ENCODE results near the gene NHLRC4.
"Not testable (repeated sequence)": the region's sequence is repeated elsewhere in the genome, so short reads cannot be mapped to it uniquely, and the experiment has no call there.

NHLRC4 gene

DNA sequence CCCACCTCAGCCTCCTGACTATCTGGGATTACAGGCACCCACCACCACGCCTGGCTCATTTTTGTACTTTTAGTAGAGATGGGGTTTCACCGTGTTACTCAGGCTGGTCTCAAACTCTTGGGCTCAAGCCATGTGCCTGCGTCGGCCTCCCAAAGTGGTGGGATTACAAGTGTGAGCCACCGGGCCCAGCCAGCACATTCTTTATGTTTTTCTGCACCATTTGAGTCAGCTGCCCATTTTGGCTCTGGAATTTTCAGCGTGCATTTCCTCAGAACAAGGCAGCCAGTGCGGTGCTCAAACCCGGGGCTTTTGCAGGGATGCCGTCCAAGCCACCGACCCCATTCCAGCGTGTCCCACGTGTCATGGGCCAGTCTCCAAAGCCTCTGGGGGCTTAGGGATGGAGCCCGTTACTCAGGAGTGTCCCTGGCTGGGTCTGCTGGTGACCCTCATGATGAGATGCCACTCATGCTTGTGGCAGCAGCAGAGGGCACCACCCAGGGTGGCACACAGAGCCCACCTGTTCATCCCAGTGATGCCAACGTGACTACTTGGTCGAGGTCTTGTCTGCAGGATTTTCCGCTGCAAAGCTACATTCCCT, 19.3 kb downstream of the NHLRC4 start:
- FAIRE-seq: no peak

DNA sequence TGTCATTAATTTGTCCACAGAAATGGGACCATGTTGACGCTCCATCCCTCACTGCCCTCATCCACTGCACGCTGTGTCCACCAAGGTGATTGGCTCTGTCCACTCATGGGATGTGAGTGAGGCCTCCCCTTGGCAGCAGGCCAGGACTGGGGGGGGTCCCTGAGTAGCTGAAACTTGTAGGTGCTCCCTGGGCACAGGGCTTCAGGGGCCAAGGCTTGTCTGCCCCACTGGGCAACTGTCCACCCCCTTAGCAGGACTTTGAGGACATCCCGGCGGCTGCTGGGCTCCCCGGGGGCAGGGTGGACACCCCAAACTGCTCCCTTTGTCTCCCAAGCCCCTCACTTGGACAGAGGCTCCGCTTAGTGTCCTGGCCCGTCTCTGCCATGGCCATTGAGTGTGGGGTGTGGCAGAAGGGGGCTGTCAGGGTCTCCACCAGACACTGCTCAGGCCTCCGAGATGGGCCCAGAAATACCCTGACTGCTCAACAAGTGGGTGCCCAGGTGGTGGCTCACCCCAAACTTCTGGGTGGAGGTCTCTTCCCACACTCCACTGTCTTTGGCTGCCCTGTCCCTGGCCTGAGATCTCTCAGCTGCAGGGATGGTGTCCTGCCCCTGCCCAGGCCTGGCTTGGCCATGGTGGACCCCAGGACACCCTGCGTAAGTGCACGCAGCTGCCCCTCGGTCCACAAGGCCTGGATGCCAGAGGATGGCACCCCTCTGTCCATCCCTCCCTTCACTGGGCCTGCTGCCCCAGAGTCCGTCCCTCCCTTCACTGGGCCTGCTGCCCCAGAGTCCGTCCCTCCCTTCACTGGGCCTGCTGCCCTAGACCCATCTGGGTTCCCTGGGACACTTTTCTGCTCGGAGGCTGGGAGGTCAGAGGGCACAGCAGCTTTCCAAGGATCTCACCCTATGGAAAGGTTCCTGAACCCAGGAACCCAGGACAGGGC, 20.1 kb downstream of the NHLRC4 start:
- no peak for FAIRE-seq

DNA sequence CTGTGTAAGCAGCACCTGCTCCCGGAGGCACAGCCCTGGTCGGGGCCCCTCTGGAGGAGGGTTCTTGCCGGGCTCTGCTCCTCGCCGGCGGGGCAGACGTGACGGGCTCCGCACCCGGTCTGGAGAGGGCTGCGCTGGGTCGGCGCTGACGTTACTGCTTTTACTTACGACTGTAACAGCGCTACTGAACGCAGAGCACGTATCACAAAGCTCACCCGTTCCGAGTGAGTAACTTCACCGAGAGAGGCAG, 21.8 kb downstream of the NHLRC4 start:
- FAIRE-seq: no peak

DNA sequence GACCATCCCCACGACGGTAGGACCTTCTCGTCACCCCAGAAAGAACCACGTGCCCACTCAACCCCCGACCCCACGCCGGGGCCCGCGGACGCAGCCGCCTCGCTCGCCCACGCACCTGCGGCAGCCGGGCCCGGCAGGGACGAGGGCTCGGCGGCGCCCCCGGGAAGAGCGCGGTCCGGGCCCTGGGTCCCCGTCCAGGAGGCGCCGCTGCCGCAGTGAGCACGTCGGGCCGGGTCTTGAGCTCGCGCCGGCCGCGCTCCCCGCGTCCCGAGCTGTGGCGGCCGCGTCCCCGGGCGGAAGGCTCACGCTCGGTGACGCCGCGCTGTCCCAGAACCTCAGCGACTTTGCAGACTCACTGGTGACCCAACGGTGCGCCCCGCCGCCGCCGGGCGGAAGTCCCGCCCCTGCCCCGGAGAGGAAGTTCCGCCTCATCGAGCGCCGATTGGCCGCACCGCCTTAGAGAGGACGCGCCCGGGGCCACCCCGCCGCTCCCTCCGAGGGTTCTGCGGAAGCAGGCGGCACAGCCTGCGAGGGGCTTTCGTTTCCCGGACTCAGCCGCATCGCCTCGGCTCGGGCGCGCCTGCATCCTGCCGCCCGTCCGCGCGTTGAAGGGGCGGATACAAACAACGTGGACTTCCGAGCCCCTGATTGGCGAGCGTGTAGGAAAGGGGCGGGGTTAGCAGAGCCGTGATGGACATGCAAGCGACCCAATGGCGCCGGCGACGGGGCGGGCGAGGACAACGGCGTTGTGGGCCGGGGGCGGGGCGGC, 22.3 kb downstream of the NHLRC4 start:
- FAIRE-seq: no peak

DNA sequence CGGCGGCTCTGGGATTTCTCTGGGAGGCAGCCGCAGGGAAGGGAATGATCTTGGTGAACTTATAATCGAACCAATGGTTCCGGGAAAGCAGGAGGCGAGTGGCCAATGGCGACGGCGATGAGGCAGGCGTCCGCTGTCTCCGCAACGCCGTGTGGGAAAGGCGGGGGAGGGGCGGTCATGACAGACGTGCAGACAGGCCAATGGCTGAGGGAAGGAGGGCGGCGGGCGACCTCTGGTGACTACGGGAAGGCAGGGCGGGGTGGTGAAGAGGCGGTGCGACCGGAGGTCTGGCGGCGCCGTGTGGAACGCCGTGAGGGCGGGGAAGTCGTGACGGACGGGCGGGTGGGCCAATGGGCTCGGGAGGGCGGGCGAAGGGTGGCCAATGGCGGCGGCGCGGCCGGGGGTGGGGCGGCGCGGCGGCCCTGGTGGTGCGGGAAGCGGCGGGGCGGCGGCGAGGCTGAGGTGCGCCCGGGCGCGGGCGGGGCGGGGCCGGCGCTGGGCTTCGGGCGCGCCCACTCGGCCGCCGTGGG, 22.9 kb downstream of the NHLRC4 start, which contains the start of gene RAB40C:
TSS of gene RAB40C (plus strand) at position 409 of the 530 bp plus-strand sequence. CDS start 226 bp downstream, outside the sequence.
- FAIRE-seq: no peak

DNA sequence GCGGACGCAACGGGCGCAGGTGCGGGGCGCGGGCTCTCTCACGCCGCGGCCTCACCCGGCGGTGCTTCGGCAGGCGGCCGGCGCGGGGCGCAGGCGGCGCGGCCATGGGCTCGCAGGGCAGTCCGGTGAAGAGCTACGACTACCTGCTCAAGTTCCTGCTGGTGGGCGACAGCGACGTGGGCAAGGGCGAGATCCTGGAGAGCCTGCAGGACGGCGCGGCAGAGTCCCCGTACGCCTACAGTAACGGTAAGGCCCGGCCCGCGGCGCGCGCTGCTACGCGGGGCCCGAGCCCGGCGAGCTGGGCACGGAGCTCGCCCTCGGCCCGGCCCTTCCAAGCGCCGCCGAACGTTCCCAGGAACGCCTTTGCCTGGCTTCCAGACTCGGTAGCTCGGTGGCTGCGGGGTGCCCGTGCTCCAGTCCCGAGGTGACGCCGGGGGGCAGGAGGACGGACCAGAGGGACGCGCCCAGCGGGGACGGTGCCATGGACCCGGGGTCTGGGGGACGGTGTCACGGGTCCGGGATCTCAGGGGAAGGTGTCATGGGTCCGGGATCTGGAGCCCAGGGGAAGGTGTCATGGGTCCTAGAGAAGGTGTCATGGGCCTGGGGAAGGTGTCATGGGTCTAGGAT, 23.5 kb downstream of the NHLRC4 start:
- no peak for FAIRE-seq

DNA sequence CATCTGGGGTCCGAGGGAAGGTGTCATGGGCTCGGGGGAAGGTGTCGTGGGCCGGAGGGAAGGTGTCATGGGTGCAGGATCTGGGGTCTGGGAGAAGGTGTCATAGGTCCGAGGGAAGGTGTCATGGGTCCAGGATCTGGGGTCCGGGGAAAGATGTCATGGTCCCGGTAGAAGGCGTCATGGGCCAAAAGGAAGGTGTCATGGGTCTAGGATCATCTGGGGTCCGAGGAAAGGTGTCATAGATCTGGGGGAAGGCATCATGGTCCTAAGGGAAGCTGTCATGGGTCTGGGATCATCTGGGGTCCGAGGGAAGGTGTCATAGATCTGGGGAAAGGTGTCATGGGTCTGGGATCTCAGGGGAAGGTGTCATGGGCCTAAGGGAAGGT, 24.0 kb downstream of the NHLRC4 start:
- no peak for FAIRE-seq

DNA sequence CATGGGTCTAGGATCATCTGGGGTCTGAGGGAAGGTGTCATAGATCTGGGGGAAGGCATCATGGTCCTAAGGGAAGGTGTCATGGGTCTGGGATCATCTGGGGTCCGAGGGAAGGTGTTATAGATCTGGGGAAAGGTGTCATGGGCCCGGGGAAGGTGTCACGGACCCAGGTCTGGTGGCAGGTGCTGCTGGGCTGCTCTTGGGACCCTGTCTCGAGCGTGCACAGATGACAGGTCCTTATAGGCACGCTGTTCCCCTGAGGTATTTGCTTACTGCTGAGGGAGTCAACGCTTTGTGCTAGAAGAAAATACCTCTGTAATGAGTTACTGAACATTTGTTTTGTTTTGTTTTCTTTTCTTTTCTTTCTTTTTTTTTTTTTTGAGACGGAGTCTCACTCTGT, 24.4 kb downstream of the NHLRC4 start:
- no peak for FAIRE-seq

DNA sequence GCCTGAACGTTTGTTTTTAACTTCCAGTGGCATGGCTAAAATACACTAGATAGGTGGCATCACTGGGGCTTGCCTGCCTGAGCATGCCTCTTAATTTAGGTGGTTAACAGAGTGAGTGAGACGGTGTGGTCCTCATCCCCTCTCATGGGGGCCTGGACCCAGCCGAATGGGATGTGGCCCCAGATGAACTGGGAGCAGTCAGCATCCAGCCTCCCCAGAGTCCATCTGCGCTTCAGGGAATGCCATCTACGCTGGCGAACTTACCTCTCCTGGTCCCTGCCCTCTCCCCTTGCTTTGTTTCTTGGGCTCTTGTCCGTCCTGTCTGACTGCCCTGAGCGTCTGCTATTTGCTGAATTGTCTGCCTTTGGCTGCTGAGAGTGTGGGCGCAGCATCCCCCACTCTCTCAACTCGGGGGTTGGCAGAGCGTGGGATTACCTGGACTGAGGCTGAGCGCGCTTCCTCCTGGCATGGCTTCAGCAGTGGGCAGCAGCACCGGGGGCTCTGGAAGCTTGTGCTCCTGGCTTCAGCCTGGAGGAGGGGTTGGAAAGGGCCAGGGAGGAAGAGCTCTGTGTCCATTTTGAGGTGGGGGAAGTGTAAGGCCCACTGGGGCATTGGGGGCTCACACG, 25.2 kb downstream of the NHLRC4 start:
- no peak for FAIRE-seq

DNA sequence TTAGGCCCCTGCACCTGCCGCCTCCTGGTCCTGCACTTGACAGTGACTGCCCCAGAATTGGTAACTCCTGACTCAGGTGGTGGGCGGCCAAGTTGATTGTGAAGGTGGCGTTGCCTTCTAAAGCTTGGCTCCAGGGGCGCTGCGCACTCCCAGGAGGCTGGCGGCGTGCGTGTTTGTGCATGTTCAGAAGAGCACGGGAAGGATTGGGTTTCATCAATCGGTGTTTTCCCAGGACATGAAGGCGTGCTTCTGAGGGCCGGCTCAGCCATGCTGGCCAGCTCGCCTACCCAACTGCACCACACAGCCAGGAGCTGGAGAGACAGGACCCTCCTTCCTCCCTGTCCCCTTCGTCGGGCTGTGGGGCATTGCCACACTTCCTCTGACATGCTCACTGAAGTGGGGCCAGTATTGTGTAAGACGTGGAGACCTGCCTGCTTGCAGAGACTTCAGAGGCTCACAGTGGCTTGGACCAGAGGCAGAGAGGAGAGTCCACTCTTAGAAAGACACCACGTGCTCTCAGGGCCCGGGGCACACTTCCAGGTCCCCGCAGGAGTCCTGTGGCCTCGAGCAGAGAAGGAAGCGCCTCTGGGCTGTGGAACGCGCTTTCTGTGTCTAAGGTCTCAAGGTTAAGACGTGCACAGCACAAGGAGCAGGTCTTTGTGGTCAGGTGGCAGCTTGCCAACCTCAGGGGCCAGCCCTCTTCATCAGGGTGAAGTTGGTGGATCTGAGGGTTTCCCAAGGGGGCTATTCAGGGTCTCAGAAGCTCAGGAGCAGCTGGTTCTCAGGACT, 25.9 kb downstream of the NHLRC4 start:
- no peak for FAIRE-seq

DNA sequence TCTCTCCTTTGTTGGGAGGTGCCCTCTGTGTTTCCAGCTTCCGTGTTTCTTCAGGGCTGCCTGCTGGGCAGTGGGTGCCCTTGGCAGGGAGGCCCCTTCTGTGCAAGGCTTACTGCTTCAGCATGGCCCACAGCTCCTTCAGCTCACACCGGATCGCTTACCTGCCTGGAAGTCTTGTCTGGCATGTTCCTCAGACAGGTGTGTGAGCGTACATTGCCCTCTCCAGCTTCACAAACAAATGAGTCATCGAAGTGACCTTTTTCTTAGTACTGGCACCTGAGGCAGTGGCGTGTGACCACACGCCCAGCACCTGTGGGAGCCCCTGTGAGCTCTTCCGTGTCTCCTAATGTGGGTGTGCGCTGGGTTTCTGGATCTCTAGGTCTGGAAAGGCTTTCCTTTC, 26.6 kb downstream of the NHLRC4 start:
- no peak for FAIRE-seq

DNA sequence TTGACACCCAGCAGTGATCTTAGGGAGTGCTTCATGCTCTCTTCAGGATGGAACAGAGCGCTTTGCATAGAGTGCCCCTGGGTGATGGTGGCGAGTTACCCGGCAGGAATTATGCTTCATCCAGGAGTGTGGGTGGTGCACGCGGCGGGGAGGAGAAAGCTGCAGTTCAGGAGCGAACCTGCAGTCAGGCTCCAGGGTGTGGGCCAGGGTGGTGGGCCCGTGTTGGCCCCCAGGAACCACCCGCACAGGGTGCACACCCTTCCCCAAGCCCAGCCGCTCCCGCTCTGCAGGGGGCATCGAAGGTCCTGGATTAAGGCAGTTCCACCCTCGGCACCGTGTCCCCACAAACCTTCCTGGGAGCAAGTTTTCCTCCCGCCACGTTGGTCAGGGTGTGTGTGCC, 27.0 kb downstream of the NHLRC4 start:
- no peak for FAIRE-seq

DNA sequence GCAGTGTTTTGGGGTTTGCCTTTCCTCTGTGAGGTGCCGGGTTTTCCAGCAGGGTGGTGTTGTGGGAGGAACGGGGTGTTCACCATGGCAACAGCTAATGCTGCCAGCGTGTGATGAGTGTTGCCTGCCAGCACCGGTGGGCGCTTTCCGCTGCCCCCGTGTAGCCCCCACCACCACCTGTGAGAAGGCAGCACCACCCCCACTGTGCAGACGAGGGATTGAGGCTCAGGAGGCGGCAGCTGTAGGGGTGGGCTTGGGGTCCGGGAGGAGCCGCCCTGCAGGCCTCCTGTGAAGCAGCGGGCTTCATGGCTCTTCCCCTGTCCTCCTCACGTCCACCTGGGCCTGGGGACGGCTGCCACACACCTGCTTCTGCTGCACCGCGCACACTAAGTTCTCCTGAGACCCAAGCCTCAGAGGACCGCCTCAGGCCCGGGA, 28.3 kb downstream of the NHLRC4 start:
- no peak for FAIRE-seq

DNA sequence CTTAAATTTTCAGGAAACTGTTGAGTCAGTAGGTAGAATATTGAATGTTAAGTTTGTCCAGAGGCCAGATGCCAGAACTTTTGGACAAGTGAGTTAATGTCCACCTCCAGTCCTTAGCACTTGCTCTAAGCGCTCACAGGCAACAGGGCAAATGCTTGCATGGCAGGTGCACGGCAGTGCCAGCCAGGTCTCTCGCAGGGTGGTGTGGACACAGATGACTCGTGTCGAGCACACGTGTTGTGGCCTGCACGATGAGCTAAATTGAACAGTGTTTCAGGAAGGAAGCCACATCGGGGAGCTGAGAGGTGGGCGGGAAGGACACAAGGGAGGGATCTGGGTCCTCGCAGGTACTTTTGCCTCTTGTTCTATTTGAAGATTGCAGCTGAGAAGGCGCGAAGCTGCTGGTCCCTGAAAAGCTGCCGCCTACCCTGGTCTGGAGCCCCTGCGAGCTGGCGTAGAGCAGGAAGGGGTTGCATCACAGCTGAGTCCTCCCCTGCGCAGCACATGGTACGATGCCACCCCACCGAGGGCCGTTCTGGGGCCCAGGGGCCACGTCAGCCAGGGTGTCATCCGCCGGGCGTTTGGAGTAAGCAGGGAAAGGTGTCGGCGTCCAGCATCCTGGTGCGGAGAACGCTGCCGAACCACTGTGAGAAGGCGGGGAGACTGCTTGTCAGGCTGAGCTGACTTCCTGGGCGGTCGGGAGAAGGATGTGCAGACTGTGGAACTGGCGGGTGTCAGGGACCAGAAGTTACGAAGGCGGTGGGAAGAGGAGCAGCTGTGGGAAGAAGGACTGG, 29.3 kb downstream of the NHLRC4 start:
- no peak for FAIRE-seq

DNA sequence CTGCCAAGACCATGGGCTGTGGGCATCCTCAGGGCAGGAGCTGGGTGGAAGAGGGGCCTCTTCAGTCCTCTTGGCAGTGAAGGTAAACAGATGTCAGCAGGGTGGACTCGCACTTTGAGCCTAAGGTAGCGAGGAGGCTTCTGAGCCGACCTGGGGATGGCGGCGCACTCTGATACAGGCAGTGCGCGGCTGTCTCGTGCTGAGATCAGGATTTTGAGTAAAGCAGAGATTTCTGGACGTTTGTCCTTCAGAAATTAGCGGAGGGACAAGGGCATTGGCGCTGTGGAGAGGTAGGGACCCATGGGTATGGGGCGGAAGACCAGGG, 29.9 kb downstream of the NHLRC4 start:
- no peak for FAIRE-seq

DNA sequence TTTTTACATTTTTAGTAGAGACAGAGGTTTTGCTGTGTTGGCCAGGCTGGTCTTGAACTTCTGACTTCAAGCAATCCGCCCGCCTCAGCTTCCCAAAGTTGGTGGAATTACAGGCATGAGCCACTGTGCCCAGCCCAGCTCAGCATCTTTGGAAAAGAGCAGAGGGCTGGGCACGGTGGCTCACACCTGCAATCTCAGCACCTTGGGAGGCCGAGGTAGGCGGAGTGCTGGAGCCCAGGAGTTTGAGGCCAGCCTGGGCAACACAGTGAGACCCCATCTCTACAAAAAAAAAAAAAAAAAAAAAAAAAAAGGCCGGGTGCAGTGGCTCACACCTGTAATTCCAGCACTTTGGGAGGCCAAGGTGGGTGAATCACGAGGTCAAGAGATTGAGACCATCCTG, 30.9 kb downstream of the NHLRC4 start:
- not testable (repeated sequence) for FAIRE-seq

DNA sequence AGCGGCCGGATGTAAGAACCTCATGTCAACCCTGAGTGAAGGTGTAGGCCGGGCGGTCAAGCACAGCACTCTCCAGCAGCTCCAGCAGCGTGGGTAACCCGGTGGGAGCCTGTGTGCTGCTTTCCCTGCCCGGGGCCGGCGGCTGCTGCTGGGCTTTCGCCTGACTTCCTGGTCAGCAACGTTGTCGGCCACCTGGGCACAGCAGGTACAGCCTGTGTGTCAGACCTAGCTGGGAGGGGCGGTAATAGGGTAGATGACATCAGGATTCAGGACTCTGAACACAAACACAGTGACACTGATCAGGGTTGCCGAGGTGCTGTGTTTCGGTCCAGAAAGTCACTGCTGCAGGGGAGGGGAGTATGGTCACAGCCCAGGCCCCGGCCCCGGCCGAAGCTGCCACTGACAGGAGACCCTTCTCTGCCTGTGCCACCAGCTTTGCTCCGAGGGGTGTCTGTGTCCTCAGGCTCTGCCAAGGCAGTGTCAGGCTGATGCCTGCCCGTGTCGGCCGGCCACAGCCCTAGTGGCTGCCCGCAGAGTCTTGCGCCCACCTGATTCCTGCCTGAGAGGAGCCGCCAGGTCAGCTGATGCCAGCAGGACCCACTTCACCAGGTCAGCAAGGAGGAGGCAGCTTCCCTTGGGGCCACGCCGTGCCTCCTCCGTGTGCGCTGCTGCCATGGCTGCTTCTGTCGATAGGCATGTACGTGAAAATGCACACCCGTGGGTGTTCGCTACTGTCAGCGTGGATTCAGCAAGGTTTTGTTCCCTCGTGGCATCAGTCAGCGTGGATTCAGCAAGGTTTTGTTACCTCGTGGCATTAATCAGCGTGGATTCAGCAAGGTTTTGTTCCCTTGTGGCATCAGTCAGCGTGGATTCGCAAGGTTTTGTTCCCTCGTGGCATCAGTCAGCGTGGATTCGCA, 32.3 kb downstream of the NHLRC4 start:
- no peak for FAIRE-seq

DNA sequence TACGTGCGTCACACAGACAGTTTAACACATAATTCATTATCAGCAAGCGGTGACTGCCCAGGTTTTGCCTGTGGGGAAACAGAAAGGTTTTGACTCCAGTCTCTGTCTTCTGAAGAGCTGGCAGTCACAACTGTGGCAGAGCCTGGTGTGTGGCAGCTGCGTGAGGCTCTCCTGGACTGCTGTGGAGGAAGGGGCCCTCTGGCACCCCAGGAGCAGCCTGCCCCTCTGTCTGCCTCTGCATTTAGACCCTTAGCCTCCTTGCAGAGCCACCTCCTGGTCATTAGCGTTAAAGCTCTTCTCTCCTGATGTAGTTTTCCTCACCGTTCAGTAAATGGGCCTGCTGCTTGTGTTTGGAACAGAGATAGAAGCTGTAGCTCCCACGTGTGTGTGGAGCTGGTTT, 34.0 kb downstream of the NHLRC4 start:
- FAIRE-seq: no peak

DNA sequence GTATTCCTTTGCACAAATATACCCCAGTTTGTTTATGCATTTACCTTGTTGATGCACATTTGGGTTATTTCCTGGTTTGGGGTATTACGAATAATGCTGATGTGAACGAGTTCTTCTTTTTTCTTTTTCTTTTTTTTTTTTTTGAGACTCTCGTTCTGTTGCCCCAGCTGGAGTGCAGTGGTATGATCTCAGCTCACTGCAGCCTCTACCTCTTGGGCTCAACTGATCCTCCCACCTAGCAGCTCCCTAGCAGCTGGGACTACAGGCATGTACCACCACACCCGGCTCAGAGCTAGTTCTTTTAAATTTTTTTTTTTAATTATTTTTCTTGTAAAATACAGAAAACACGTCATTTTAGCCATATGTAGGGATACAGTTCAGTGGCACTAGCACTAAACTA, 37.1 kb downstream of the NHLRC4 start:
- FAIRE-seq: no peak
